ENCODE results near the gene IQGAP3.

The IQGAP3 gene

DNA sequence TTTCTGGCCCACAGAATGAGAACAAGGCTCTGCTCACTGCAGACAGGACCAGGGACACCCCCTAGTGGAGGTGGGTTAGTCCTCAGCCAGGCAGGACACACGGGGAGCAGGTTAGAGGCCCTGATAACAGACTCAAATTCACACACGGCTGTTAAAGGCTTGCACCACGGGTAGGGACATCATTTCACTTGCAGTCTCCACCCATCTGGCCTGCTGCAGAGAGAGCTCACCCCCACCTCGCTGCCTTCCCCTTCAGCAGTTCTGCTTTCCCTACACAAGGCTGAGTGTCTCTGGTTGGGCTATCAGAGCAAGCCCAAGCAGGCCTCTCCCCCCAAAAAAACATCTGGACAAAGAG is 92.4 kb downstream of the IQGAP3 start:
- DNase-seq: no peak

- no peak for DNase-seq
These were observed 93.0 kb downstream of the IQGAP3 start for GRCh38 chr1:156479093-156480015.

GRCh38 chr1:156478250-156478627 is 94.1 kb downstream of the IQGAP3 start:
- DNase-seq: no peak

DNA sequence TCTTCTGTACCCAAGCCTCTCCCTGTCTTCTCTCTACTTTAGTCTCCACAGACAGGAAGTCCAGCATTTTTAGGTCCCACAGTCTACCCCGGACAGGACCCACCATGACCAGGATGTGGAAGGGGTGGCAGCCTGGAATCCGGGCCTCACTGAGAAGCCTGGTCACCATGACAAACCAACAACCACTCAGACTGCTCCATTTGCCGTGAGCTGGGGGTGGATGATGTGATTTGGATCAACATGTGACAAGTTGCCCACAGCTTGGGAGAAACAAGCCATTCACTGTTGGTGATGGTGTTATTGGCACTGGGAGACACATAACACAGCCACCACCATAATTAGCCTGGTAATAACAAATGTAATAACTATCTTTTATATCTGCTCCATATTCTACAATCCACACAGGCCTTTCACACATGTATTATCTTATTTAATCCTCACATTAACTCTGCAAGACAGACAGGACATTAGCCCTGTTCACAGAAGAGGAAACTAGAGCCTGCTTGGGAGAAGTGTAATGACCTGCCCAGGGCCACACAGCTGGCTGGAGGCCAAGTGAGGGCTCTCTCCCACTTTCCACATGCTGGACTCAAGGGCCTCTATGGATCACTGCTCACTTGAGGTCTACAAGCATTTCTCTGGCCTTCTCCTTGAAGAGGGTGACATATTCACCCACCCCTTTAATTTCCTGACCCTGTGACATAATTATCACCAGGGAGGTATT is 94.7 kb downstream of the IQGAP3 start:
- DNase-seq: no peak

GRCh38 chr1:156476501-156477298 is 95.7 kb downstream of the IQGAP3 start:
- DNase-seq: peak; percentile 91

- DNase-seq: peak; percentile 56
These were observed 96.5 kb downstream of the IQGAP3 start for GRCh38 chr1:156475568-156476500.
